Stimulated activated CD8-positive, alpha-beta memory T cell treated with anti-CD3 and anti-CD28 coated beads, Interleukin-7, amount 100 ng/mL, for 4 hours (primary cell): ENCODE measurements around the gene PCDHB8.
"Not testable (repeated sequence)": the region's sequence is repeated elsewhere in the genome, so short reads cannot be mapped to it uniquely, and the experiment has no call there.

Experiments used
- DNase-seq, 2 donors: peaks; one replicate each; pipeline ENCODE4 v3.0.0-alpha.2; 2020; ENCODE audit warnings: low read depth in 2 of 2

PCDHB8 gene

GRCh38 chr5:141184117-141184855 lies 6.7 kb downstream of the PCDHB8 start:
- DNase-seq = not testable (repeated sequence)

GRCh38 chr5:141186897-141187512 lies 9.4 kb downstream of the PCDHB8 start, which contains the start of gene PCDHB9:
TSS of gene PCDHB9 (plus strand) at chr5:141187161. CDS start at chr5:141187319, 158 bp downstream.
- no peak for DNase-seq

GRCh38 chr5:141188682-141189081 lies 11.1 kb downstream of the PCDHB8 start:
- not testable (repeated sequence) for DNase-seq

- not testable (repeated sequence) for DNase-seq
These were observed 11.5 kb downstream of the PCDHB8 start for GRCh38 chr5:141189131-141189530.

GRCh38 chr5:141192110-141192725 lies 14.6 kb downstream of the PCDHB8 start, which contains the start of gene PCDHB10:
TSS of gene PCDHB10 (plus strand) at chr5:141192353. CDS start at chr5:141192553, 200 bp downstream.
- DNase-seq = no peak

- not testable (repeated sequence) for DNase-seq
These were observed 16.7 kb downstream of the PCDHB8 start for GRCh38 chr5:141194332-141194731.

GRCh38 chr5:141196363-141196762 lies 18.8 kb downstream of the PCDHB8 start:
- DNase-seq = no peak

GRCh38 chr5:141199359-141200235 lies 22.0 kb downstream of the PCDHB8 start, which contains the start of gene PCDHB11:
TSS of gene PCDHB11 (plus strand) at chr5:141199627. CDS start at chr5:141199775, 148 bp downstream.
- DNase-seq = no peak

- DNase-seq = not testable (repeated sequence)
These were observed 23.5 kb downstream of the PCDHB8 start for GRCh38 chr5:141201126-141201525.

- not testable (repeated sequence) for DNase-seq
These were observed 24.1 kb downstream of the PCDHB8 start for GRCh38 chr5:141201646-141202045.

GRCh38 chr5:141208478-141208877 lies 30.9 kb downstream of the PCDHB8 start, which contains the start of gene PCDHB12:
TSS of gene PCDHB12 (plus strand) at chr5:141208719. CDS start at chr5:141208908, 189 bp downstream.
- DNase-seq = no peak

- not testable (repeated sequence) for DNase-seq
These were observed 32.7 kb downstream of the PCDHB8 start for GRCh38 chr5:141210281-141210680.

GRCh38 chr5:141210849-141211248 lies 33.3 kb downstream of the PCDHB8 start:
- not testable (repeated sequence) for DNase-seq

- not testable (repeated sequence) for DNase-seq
These were observed 36.2 kb downstream of the PCDHB8 start, which contains the start of gene PCDHB13 for GRCh38 chr5:141213656-141214339. TSS of gene PCDHB13 (plus strand) at chr5:141213919. CDS start at chr5:141214124, 205 bp downstream.

GRCh38 chr5:141214583-141214982 lies 37.0 kb downstream of the PCDHB8 start:
- DNase-seq = not testable (repeated sequence)

GRCh38 chr5:141215504-141215903 lies 37.9 kb downstream of the PCDHB8 start:
- not testable (repeated sequence) for DNase-seq

- not testable (repeated sequence) for DNase-seq
These were observed 38.4 kb downstream of the PCDHB8 start for GRCh38 chr5:141216035-141216434.

- DNase-seq = no peak
These were observed 45.7 kb downstream of the PCDHB8 start, which contains the start of gene PCDHB14 for GRCh38 chr5:141223112-141223783. TSS of gene PCDHB14 (plus strand) at chr5:141223343. CDS start at chr5:141223506, 163 bp downstream.

- DNase-seq = not testable (repeated sequence)
These were observed 47.3 kb downstream of the PCDHB8 start for GRCh38 chr5:141224844-141225243.

- DNase-seq = not testable (repeated sequence)
These were observed 47.8 kb downstream of the PCDHB8 start for GRCh38 chr5:141225421-141225820.
